ENCODE results near the gene ELMO3. TPM values are rescaled to one million over a fixed set of nuclear protein-coding genes. Genes with fewer than 3 reads are reported as not detected.

Gene ELMO3
- total and polyA plus RNA-seq, 2 donors (not counting 3 experiments of a cell fraction or from before 2014, with no cell fraction given): 3.9 to 5.7 TPM

DNA sequence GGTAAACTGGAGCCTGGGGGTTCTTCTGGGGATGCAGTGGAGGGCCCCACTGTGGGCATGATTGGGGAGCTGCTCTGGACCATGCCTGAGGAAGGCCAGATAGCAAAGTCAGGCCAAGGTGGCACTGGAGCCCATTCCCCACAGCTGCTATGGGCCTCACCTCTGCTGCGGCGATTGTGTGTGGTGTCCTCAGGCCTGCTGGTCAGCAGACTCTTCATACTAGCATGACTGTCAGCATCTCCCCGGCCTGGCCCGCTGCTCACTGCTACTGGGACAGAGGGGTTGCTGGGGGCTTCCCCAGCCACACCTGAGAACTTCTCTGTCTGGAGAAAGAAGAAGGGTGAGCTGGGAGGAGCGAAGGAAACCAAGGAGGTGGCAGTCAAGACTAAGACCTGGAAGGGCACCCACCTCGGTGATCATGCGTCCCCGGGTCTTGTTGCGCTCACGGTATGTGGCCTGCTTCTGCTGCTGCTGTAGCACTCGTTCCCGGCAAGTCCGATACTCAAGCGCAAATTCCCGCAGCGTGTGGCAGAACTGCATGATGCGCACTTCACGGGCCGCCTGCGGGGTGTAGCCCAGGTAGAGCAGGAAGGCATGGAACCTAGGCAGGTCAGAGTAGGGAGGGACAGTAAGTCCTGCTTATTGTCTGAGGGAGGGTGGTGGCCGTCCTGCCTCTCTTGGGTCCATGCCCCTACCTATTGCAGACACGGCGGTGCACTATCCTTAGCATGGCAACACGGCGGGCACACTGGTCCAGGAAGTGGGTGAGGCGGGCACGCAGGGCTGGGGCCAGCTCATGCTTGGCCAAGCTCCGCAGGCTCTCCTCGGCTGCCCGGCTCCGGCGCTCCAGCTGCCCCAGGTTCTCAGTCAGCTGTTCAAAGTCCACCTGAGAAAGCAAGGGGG is 31.2 kb downstream of the ELMO3 start:
- CTCF ChIA-PET: no interaction called here
- H3K79me2 ChIP-seq (ENCODE audit: control insufficient read depth, insufficient read depth, low read length): peaks cover 11% of the 10 kb centered on the region
- no peaks in the 10 kb centered on the region for H4K20me1 ChIP-seq (replicated peaks; ENCODE audit: control insufficient read depth, extremely low read depth, insufficient read depth, low read length)
- dilution Hi-C loops (cut with MboI; ENCODE audit: extremely low pct_ligation_motif_present, low sequenced_read_pairs) (no loop called here), intact Hi-C loops (cut with micrococcal nuclease) (loop anchor here (5.0 kb wide), 1 partner anchor 38 kb away; the partner anchor contains the start of genes E2F4 and EXOC3L1)
- POLR2A ChIA-PET: interaction anchor here (1.5 kb wide), 1 partner anchor 14 kb away, joined by 5 read pairs; no protein-coding TSS in a partner anchor
- H3K9me3 ChIP-seq (replicated peaks; ENCODE audit: control insufficient read depth, insufficient read depth, low read length): no peaks in the 10 kb centered on the region
- H3K27me3 ChIP-seq (ENCODE audit: control insufficient read depth in 2 of 2, insufficient read depth in 2 of 2, low read length in 2 of 2): no peaks in the 10 kb centered on the region
- TF ChIP-seq, protein P1, sequence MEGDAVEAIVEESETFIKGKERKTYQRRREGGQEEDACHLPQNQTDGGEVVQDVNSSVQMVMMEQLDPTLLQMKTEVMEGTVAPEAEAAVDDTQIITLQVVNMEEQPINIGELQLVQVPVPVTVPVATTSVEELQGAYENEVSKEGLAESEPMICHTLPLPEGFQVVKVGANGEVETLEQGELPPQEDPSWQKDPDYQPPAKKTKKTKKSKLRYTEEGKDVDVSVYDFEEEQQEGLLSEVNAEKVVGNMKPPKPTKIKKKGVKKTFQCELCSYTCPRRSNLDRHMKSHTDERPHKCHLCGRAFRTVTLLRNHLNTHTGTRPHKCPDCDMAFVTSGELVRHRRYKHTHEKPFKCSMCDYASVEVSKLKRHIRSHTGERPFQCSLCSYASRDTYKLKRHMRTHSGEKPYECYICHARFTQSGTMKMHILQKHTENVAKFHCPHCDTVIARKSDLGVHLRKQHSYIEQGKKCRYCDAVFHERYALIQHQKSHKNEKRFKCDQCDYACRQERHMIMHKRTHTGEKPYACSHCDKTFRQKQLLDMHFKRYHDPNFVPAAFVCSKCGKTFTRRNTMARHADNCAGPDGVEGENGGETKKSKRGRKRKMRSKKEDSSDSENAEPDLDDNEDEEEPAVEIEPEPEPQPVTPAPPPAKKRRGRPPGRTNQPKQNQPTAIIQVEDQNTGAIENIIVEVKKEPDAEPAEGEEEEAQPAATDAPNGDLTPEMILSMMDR (IDR thresholded peaks at IDR 0.05; ENCODE audit: extremely low read depth in 1 of 2, insufficient read depth in 1 of 2, low read depth in 1 of 2, low read length in 2 of 2): no peak
- TF ChIP-seq, protein P2, sequence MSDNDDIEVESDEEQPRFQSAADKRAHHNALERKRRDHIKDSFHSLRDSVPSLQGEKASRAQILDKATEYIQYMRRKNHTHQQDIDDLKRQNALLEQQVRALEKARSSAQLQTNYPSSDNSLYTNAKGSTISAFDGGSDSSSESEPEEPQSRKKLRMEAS (IDR thresholded peaks at IDR 0.05; ENCODE audit: insufficient read depth, insufficient read length): no peak
- TF ChIP-seq JUN (IDR thresholded peaks at IDR 0.05; ENCODE audit: borderline replicate concordance, insufficient read depth, insufficient read length, low read depth): no peak
- TF ChIP-seq GATA2 (IDR thresholded peaks at IDR 0.05; ENCODE audit: insufficient read depth, insufficient read length, low read depth, low read length): no peak
- TF ChIP-seq EZH2 (IDR thresholded peaks at IDR 0.05; ENCODE audit: borderline replicate concordance, low read depth, low read length, severe bottlenecking): no peak
- BruUV-seq (replicated peaks): no TSS peak
- no peak overlapping the region for H2AFZ ChIP-seq (ENCODE audit: low read depth, low read length)
- H3K9me1 ChIP-seq (replicated peaks; ENCODE audit: control insufficient read depth, extremely low read depth, insufficient read depth, low read length): no peaks in the 10 kb centered on the region
- peaks cover 14 to 53% of the 10 kb centered on the region in 2 experiments for H3K36me3 ChIP-seq (ENCODE audit: control insufficient read depth in 2 of 2, extremely low read depth in 1 of 2, insufficient read depth in 2 of 2, low read length in 2 of 2)
- FAIRE-seq (no peak), DNase-seq (ENCODE audit: low read depth, low spot score) (no peak)
- H3K4me1 ChIP-seq (ENCODE audit: control insufficient read depth, extremely low read depth, insufficient read depth, low read length): peaks cover 11% of the 10 kb centered on the region
- no peak overlapping the region for H3K9ac ChIP-seq (replicated peaks; ENCODE audit: extremely low read depth, insufficient read depth, low read length)
- H3K4me3 ChIP-seq (replicated peaks in 1 of 3; ENCODE audit: insufficient read depth in 1 of 3, low read depth in 1 of 3, low read length in 3 of 3): no peak overlapping the region
- no peak overlapping the region for H3K4me2 ChIP-seq (ENCODE audit: insufficient read depth, low read length)
- no peak overlapping the region for H3K27ac ChIP-seq (ENCODE audit: insufficient read depth, low read depth, low read length)

Data from endothelial cell of umbilical vein (primary cell).